Left ventricle myocardium inferior (tissue), 1 donor: ENCODE results near the gene ZNF423. TPM values are rescaled to one million over a fixed set of nuclear protein-coding genes. Genes with fewer than 3 reads are reported as not detected.

ENCODE experiments used
- DNase-seq: peaks from one replicate; pipeline ENCODE4 v3.0.0-alpha.2; 2020
- H3K27ac ChIP-seq: fragments of 200-600 bp; replicated peaks from 2 replicates; pipeline ENCODE4 v1.8.0; 2021
- H3K27me3 ChIP-seq: fragments of 200-600 bp; 2 replicates; pipeline ENCODE4 v1.8.0; 2021; ENCODE audit warnings: low read depth
- H3K36me3 ChIP-seq: fragments of 200-600 bp; 2 replicates; pipeline ENCODE4 v1.8.0; 2021
- H3K4me1 ChIP-seq: fragments of 200-600 bp; 2 replicates; pipeline ENCODE4 v1.8.0; 2021
- H3K4me3 ChIP-seq: fragments of 200-600 bp; 2 replicates; pipeline ENCODE4 v1.8.0; 2021; ENCODE audit warnings: mild to moderate bottlenecking, moderate library complexity
- H3K9me3 ChIP-seq: fragments of 200-600 bp; replicated peaks from 2 replicates; pipeline ENCODE4 v1.8.0; 2021
- CTCF ChIP-seq: fragments of 200-600 bp; IDR thresholded peaks from 2 replicates; pipeline ENCODE4 v1.8.0; 2021; ENCODE audit warnings: antibody characterized with exemption, mild to moderate bottlenecking, borderline replicate concordance
- intact Hi-C: fragments of 100-400 bp; cut with micrococcal nuclease; formaldehyde crosslinking; loops from one replicate; pipeline ENCODE4 v1.11.0; 2022
- total RNA-seq: library from RNA; stranded (reverse); fragmentation: NEBNext Ultra II Directional; extraction: Animal tissue kit (Norgen Biotek cat#: 25700); gene quantifications from one replicate; pipeline ENCODE4 v1.2.1, GENCODE V29; 2021
- donor health status: DM: no; HTN: yes; CAD: no; lungs with severe emphysema.

The ZNF423 gene
- total RNA-seq, 1 donor from 2014 or later, result 8.6 TPM

GRCh38 chr16:49491106-49491670 lies 364.7 kb downstream of the ZNF423 start:
- H3K36me3 ChIP-seq, result no peaks in the 10 kb centered on the region
- no peak for TF ChIP-seq CTCF
- intact Hi-C loops, result loop anchor here (5.0 kb wide), 1 partner anchor 381 kb away; no protein-coding TSS in a partner anchor
- H3K4me3 ChIP-seq, result peak overlapping the region; percentile 64
- no peaks in the 10 kb centered on the region for H3K9me3 ChIP-seq
- no peaks in the 10 kb centered on the region for H3K27me3 ChIP-seq
- H3K4me1 ChIP-seq, result peaks cover 14% of the 10 kb centered on the region
- peak overlapping the region; percentile 59 for H3K27ac ChIP-seq
- DNase-seq, result no peak

DNA sequence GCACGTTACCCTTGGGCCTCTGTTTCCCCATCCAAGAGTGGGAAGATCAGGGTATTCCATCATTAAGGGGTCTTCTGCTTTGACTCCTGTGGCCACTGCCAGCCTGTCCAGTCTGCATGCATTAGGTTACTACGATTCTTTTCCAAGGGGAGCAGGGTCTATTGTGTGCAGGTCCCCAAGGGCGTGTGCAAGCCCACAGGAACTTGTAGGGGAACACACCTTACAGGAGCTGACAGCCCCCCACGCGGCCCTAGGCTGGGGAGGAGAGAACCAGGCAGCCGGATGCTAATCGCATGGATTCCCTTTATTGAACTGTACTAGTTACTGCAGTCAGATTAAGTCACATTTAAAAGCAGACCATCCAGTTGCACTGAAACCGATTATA lies 365.6 kb downstream of the ZNF423 start:
- intact Hi-C loops, result loop anchor here (5.0 kb wide), 1 partner anchor 382 kb away; no protein-coding TSS in a partner anchor
- no peak for TF ChIP-seq CTCF
- DNase-seq, result no peak

GRCh38 chr16:49489686-49490320 lies 366.1 kb downstream of the ZNF423 start:
- H3K4me1 ChIP-seq, result peaks cover 14% of the 10 kb centered on the region
- intact Hi-C loops, result loop anchor here (5.0 kb wide), 1 partner anchor 382 kb away; no protein-coding TSS in a partner anchor
- no peak overlapping the region for H3K4me3 ChIP-seq
- no peaks in the 10 kb centered on the region for H3K9me3 ChIP-seq
- H3K36me3 ChIP-seq, result no peaks in the 10 kb centered on the region
- no peak overlapping the region for H3K27ac ChIP-seq
- no peak for TF ChIP-seq CTCF
- DNase-seq, result no peak
- no peaks in the 10 kb centered on the region for H3K27me3 ChIP-seq

More for the DNA sequence above, 365.6 kb downstream of the ZNF423 start:
- H3K9me3 ChIP-seq, result no peaks in the 10 kb centered on the region
- H3K4me3 ChIP-seq, result no peak overlapping the region
- peaks cover 14% of the 10 kb centered on the region for H3K4me1 ChIP-seq
- no peaks in the 10 kb centered on the region for H3K36me3 ChIP-seq
- no peak overlapping the region for H3K27ac ChIP-seq
- H3K27me3 ChIP-seq, result no peaks in the 10 kb centered on the region

- intact Hi-C loops, result no loop called here
- no peak for DNase-seq
- no peaks in the 10 kb centered on the region for H3K27me3 ChIP-seq
- H3K27ac ChIP-seq, result no peak overlapping the region
- no peaks in the 10 kb centered on the region for H3K36me3 ChIP-seq
- H3K4me3 ChIP-seq, result no peak overlapping the region
- no peak for TF ChIP-seq CTCF
- no peaks in the 10 kb centered on the region for H3K9me3 ChIP-seq
- peaks cover 18% of the 10 kb centered on the region for H3K4me1 ChIP-seq
Measured at GRCh38 chr16:49488740-49489525, 367.0 kb downstream of the ZNF423 start.

GRCh38 chr16:49488336-49488735 lies 367.6 kb downstream of the ZNF423 start:
- Histone ChIP-seq H3K27ac (no peak overlapping the region), H3K9me3 (no peaks in the 10 kb centered on the region), H3K36me3 (no peaks in the 10 kb centered on the region), H3K4me3 (no peak overlapping the region), H3K4me1 (peaks cover 22% of the 10 kb centered on the region), H3K27me3 (no peaks in the 10 kb centered on the region)
- no peak for TF ChIP-seq CTCF
- DNase-seq, result no peak
- intact Hi-C loops, result no loop called here
